ENCODE results near the gene PFDN4. TPM values are rescaled to one million over a fixed set of nuclear protein-coding genes. Genes with fewer than 3 reads are reported as not detected.
A peak's percentile ranks its signal among the peaks of the same experiment; 100 is the strongest.

Gene PFDN4
- total and polyA plus RNA-seq, 10 donors, result 14.1 to 74.4 (median 58.0) TPM

- no peak for TF ChIP-seq POLR2A (IDR thresholded peaks at IDR 0.05)
- no peak for TF ChIP-seq POLR2AphosphoS5 (IDR thresholded peaks at IDR 0.05)
- TF ChIP-seq CTCF (IDR thresholded peaks at IDR 0.05 in 8 of 11, conservative IDR thresholded peaks at IDR 0.05 in 3 of 11), result no peak
- peaks cover 3 to 90% (median 46%) of the 10 kb centered on the region in 7 donors for H3K27me3 ChIP-seq (replicated peaks in 1 of 7)
- H3K36me3 ChIP-seq, result no peaks in the 10 kb centered on the region
- H3K9me3 ChIP-seq, result no peaks in the 10 kb centered on the region
- peaks cover 0 to 27% (median 21%) of the 10 kb centered on the region in 6 donors for H3K4me1 ChIP-seq
- no peak overlapping the region for H3K27ac ChIP-seq
- DNase-seq, result no peak
- WGBS, 5 donors, result 52 to 76% (median 66%) methylated on average over 4 of the region's 4 CpGs
- intact Hi-C loops (cut with DNase I; ENCODE audit: low total_unique reads), result no loop called here
- H3K4me3 ChIP-seq, result no peak overlapping the region
These were observed 37.8 kb upstream of the PFDN4 start for GRCh38 chr20:54170026-54170471.

GRCh38 chr20:54170963-54171362 is 36.9 kb upstream of the PFDN4 start:
- peaks cover 3 to 92% (median 46%) of the 10 kb centered on the region in 7 donors for H3K27me3 ChIP-seq (replicated peaks in 1 of 7)
- no peak for TF ChIP-seq CTCF (IDR thresholded peaks at IDR 0.05 in 8 of 11, conservative IDR thresholded peaks at IDR 0.05 in 3 of 11)
- TF ChIP-seq POLR2AphosphoS5 (IDR thresholded peaks at IDR 0.05), result no peak
- no peak for TF ChIP-seq POLR2A (IDR thresholded peaks at IDR 0.05)
- no peak for DNase-seq
- 63 to 80% (median 71%) methylated on average over 3 of the region's 3 CpGs for WGBS, 5 donors
- H3K9me3 ChIP-seq, result no peaks in the 10 kb centered on the region
- no peaks in the 10 kb centered on the region for H3K36me3 ChIP-seq
- no peak overlapping the region for H3K4me3 ChIP-seq
- no peak overlapping the region for H3K27ac ChIP-seq
- peaks cover 0 to 29% (median 21%) of the 10 kb centered on the region in 6 donors for H3K4me1 ChIP-seq
- intact Hi-C loops (cut with DNase I; ENCODE audit: low total_unique reads), result no loop called here

GRCh38 chr20:54172532-54172855 is 35.4 kb upstream of the PFDN4 start:
- no peak for DNase-seq
- 14 to 18% (median 15%) methylated on average over 10 to 12 of the region's 12 CpGs for WGBS, 5 donors
- Histone ChIP-seq H3K4me1 (peaks cover 0 to 29% (median 21%) of the 10 kb centered on the region in 6 donors), H3K9me3 (no peaks in the 10 kb centered on the region), H3K36me3 (no peaks in the 10 kb centered on the region), H3K27ac (no peak overlapping the region), H3K27me3 (replicated peaks in 1 of 7) (peaks cover 3 to 97% (median 53%) of the 10 kb centered on the region in 7 donors), H3K4me3 (no peak overlapping the region)
- TF ChIP-seq POLR2A (IDR thresholded peaks at IDR 0.05), result no peak
- TF ChIP-seq CTCF (IDR thresholded peaks at IDR 0.05 in 8 of 11, conservative IDR thresholded peaks at IDR 0.05 in 3 of 11), result no peak
- no peak for TF ChIP-seq POLR2AphosphoS5 (IDR thresholded peaks at IDR 0.05)
- intact Hi-C loops (cut with DNase I; ENCODE audit: low total_unique reads), result no loop called here

- intact Hi-C loops (cut with DNase I; ENCODE audit: low total_unique reads), result no loop called here
- WGBS, 5 donors, result 2 to 4% (median 2%) methylated on average over 51 to 66 of the region's 66 CpGs
- no peak overlapping the region for H3K27ac ChIP-seq
- H3K4me1 ChIP-seq, result peaks cover 0 to 29% (median 21%) of the 10 kb centered on the region in 6 donors
- peaks cover 3 to 97% (median 53%) of the 10 kb centered on the region in 7 donors for H3K27me3 ChIP-seq (replicated peaks in 1 of 7)
- TF ChIP-seq POLR2A (IDR thresholded peaks at IDR 0.05), result no peak
- no peak for TF ChIP-seq POLR2AphosphoS5 (IDR thresholded peaks at IDR 0.05)
- TF ChIP-seq CTCF (IDR thresholded peaks at IDR 0.05 in 8 of 11, conservative IDR thresholded peaks at IDR 0.05 in 3 of 11), result no peak
- H3K9me3 ChIP-seq, result no peaks in the 10 kb centered on the region
- peak overlapping the region in 1 of 8 donors; percentile 53 for H3K4me3 ChIP-seq
- no peak for DNase-seq
- H3K36me3 ChIP-seq, result no peaks in the 10 kb centered on the region
These were observed 34.8 kb upstream of the PFDN4 start for GRCh38 chr20:54172856-54173652.
